WERI-Rb-1 (cell line): ENCODE measurements around the gene GFOD2.
A peak's percentile ranks its signal among the peaks of the same experiment; 100 is the strongest.
"Not testable (repeated sequence)": the region's sequence is repeated elsewhere in the genome, so short reads cannot be mapped to it uniquely, and the experiment has no call there.

ENCODE experiments used
- DNase-seq: peaks from one replicate; pipeline ENCODE4 v3.0.0-alpha.2; 2020
- H3K27ac ChIP-seq: fragments of 250-450 bp; sonication (Bioruptor Pico); 2 replicates; pipeline ENCODE4 v1.5.1; 2020; ENCODE audit warnings: mild to moderate bottlenecking, moderate library complexity
- H3K27me3 ChIP-seq: fragments of 250-450 bp; sonication (Bioruptor Pico); 2 replicates; pipeline ENCODE4 v1.5.1; 2021; ENCODE audit warnings: mild to moderate bottlenecking, low read depth, moderate library complexity; ENCODE audit not compliant: insufficient read depth, severe bottlenecking
- H3K36me3 ChIP-seq: fragments of 250-450 bp; sonication (Bioruptor Pico); 2 replicates; pipeline ENCODE4 v1.5.1; 2020; ENCODE audit warnings: mild to moderate bottlenecking, moderate library complexity
- H3K4me3 ChIP-seq: 2 replicates; pipeline ENCODE4 v1.5.1; 2011; ENCODE audit warnings: low read depth, mild to moderate bottlenecking, control low read depth, low read length
- H3K9me3 ChIP-seq: fragments of 250-450 bp; sonication (Bioruptor Pico); 2 replicates; pipeline ENCODE4 v1.5.1; 2021; ENCODE audit warnings: mild to moderate bottlenecking, moderate library complexity; ENCODE audit not compliant: severe bottlenecking
- CTCF ChIP-seq: IDR thresholded peaks from 2 replicates; pipeline ENCODE4 v1.5.1; 2011; ENCODE audit warnings: low read depth, mild to moderate bottlenecking, control low read depth, inconsistent platforms, low read length

GFOD2 gene

GRCh38 chr16:67761924-67762323, 42.8 kb upstream of the GFOD2 start:
- Histone ChIP-seq H3K36me3 (peaks cover 5% of the 10 kb centered on the region), H3K4me3 (no peak overlapping the region), H3K27ac (no peak overlapping the region), H3K9me3 (no peaks in the 10 kb centered on the region), H3K27me3 (no peaks in the 10 kb centered on the region)
- no peak for DNase-seq
- TF ChIP-seq CTCF = no peak

GRCh38 chr16:67760956-67761230, 41.8 kb upstream of the GFOD2 start:
- no peaks in the 10 kb centered on the region for H3K9me3 ChIP-seq
- TF ChIP-seq CTCF = no peak
- H3K4me3 ChIP-seq = no peak overlapping the region
- no peak for DNase-seq
- H3K36me3 ChIP-seq = peaks cover 5% of the 10 kb centered on the region
- no peak overlapping the region for H3K27ac ChIP-seq
- no peaks in the 10 kb centered on the region for H3K27me3 ChIP-seq

- H3K36me3 ChIP-seq = peaks cover 5% of the 10 kb centered on the region
- H3K27ac ChIP-seq = no peak overlapping the region
- H3K9me3 ChIP-seq = no peaks in the 10 kb centered on the region
- no peaks in the 10 kb centered on the region for H3K27me3 ChIP-seq
- TF ChIP-seq CTCF = no peak
- DNase-seq = no peak
- H3K4me3 ChIP-seq = no peak overlapping the region
These were observed 41.3 kb upstream of the GFOD2 start for GRCh38 chr16:67760206-67760955.

- DNase-seq = no peak
- no peak overlapping the region for H3K27ac ChIP-seq
- H3K9me3 ChIP-seq = no peaks in the 10 kb centered on the region
- no peak overlapping the region for H3K4me3 ChIP-seq
- peaks cover 12% of the 10 kb centered on the region for H3K36me3 ChIP-seq
- no peaks in the 10 kb centered on the region for H3K27me3 ChIP-seq
- no peak for TF ChIP-seq CTCF
These were observed 39.9 kb upstream of the GFOD2 start for GRCh38 chr16:67758966-67759365.

GRCh38 chr16:67758006-67758405, 38.9 kb upstream of the GFOD2 start:
- Histone ChIP-seq H3K27ac (no peak overlapping the region), H3K36me3 (peaks cover 12% of the 10 kb centered on the region), H3K9me3 (no peaks in the 10 kb centered on the region), H3K4me3 (no peak overlapping the region), H3K27me3 (no peaks in the 10 kb centered on the region)
- DNase-seq = no peak
- no peak for TF ChIP-seq CTCF

- peak overlapping the region; percentile 54 for H3K27ac ChIP-seq
- H3K9me3 ChIP-seq = no peaks in the 10 kb centered on the region
- H3K4me3 ChIP-seq = no peak overlapping the region
- DNase-seq = no peak
- H3K36me3 ChIP-seq = peaks cover 9% of the 10 kb centered on the region
- TF ChIP-seq CTCF = no peak
- H3K27me3 ChIP-seq = no peaks in the 10 kb centered on the region
These were observed 33.5 kb upstream of the GFOD2 start for GRCh38 chr16:67752641-67753040.

GRCh38 chr16:67751331-67751730, 32.2 kb upstream of the GFOD2 start:
- not testable (repeated sequence) for H3K27me3 ChIP-seq, H3K9me3 ChIP-seq, H3K27ac ChIP-seq, DNase-seq, H3K4me3 ChIP-seq, H3K36me3 ChIP-seq
